Measurements from ENCODE around the gene PPAN.
A peak's percentile ranks its signal among the peaks of the same experiment; 100 is the strongest.

The PPAN gene

GRCh38 chr19:10113592-10113963 is 7.4 kb downstream of the PPAN start:
- TF ChIP-seq MYC (IDR thresholded peaks at IDR 0.05; ENCODE audit: low read depth, low read length), result no peak
- peak; percentile 5 for TF ChIP-seq CTCF (IDR thresholded peaks at IDR 0.05; ENCODE audit: low read depth, low read length)
- no peak for TF ChIP-seq MAX (IDR thresholded peaks at IDR 0.05; ENCODE audit: low read depth, low read length)
- peak; percentile 38 for TF ChIP-seq POLR2A (IDR thresholded peaks at IDR 0.05; ENCODE audit: extremely low read depth, insufficient read length)
- DNase-seq (ENCODE audit: low read depth), result no peak

GRCh38 chr19:10113964-10114650 is 7.9 kb downstream of the PPAN start:
- peak; percentile 68 for DNase-seq (ENCODE audit: low read depth)
- TF ChIP-seq MAX (IDR thresholded peaks at IDR 0.05; ENCODE audit: low read depth, low read length) (0 out of 2 replicates have a peak, but pooled peaks have one; percentile 25), MYC (IDR thresholded peaks at IDR 0.05; ENCODE audit: low read depth, low read length) (peak; percentile 51; the same call in 1 of the 2 replicates), POLR2A (IDR thresholded peaks at IDR 0.05; ENCODE audit: extremely low read depth, insufficient read length) (peak; percentile 47), CTCF (IDR thresholded peaks at IDR 0.05; ENCODE audit: low read depth, low read length) (no peak)
- H3K4me3 ChIP-seq (ENCODE audit: low read depth, low read length), result no peak overlapping the region

More at GRCh38 chr19:10113592-10113963, 7.4 kb downstream of the PPAN start:
- no peak overlapping the region for H3K4me3 ChIP-seq (ENCODE audit: low read depth, low read length)

GRCh38 chr19:10114651-10115391 is 8.7 kb downstream of the PPAN start:
- H3K4me3 ChIP-seq (ENCODE audit: low read depth, low read length), result no peak overlapping the region
- DNase-seq (ENCODE audit: low read depth), result peak; percentile 59
- peak; percentile 21 for TF ChIP-seq POLR2A (IDR thresholded peaks at IDR 0.05; ENCODE audit: extremely low read depth, insufficient read length)
- TF ChIP-seq MAX (IDR thresholded peaks at IDR 0.05; ENCODE audit: low read depth, low read length), result no peak
- no peak for TF ChIP-seq CTCF (IDR thresholded peaks at IDR 0.05; ENCODE audit: low read depth, low read length)
- TF ChIP-seq MYC (IDR thresholded peaks at IDR 0.05; ENCODE audit: low read depth, low read length), result peak; percentile 51

GRCh38 chr19:10115392-10116084 is 9.4 kb downstream of the PPAN start:
- TF ChIP-seq CTCF (IDR thresholded peaks at IDR 0.05; ENCODE audit: low read depth, low read length) (no peak), MAX (IDR thresholded peaks at IDR 0.05; ENCODE audit: low read depth, low read length) (no peak), MYC (IDR thresholded peaks at IDR 0.05; ENCODE audit: low read depth, low read length) (peak; percentile 26; the same call in 1 of the 2 replicates), POLR2A (IDR thresholded peaks at IDR 0.05; ENCODE audit: extremely low read depth, insufficient read length) (peak; percentile 6)
- no peak overlapping the region for H3K4me3 ChIP-seq (ENCODE audit: low read depth, low read length)
- DNase-seq (ENCODE audit: low read depth), result no peak

- no peak for TF ChIP-seq MAX (IDR thresholded peaks at IDR 0.05; ENCODE audit: low read depth, low read length)
- no peak for TF ChIP-seq MYC (IDR thresholded peaks at IDR 0.05; ENCODE audit: low read depth, low read length)
- TF ChIP-seq CTCF (IDR thresholded peaks at IDR 0.05; ENCODE audit: low read depth, low read length), result no peak
- peak; percentile 38 for TF ChIP-seq POLR2A (IDR thresholded peaks at IDR 0.05; ENCODE audit: extremely low read depth, insufficient read length)
- no peak for DNase-seq (ENCODE audit: low read depth)
- no peak overlapping the region for H3K4me3 ChIP-seq (ENCODE audit: low read depth, low read length)
Observed at GRCh38 chr19:10116085-10116865, 10.1 kb downstream of the PPAN start.

Measured in NB4 (cell line).